H1 (cell line): ENCODE results near the gene EGLN3. TPM values are rescaled to one million over a fixed set of nuclear protein-coding genes. Genes with fewer than 3 reads are reported as not detected.

Source experiments
- CTCF ChIA-PET: fragments of 300-600 bp; sonication (Branson Sonifier 250); formaldehyde crosslinking; loops from one replicate; lab custom pipeline; 2021; ENCODE audit not compliant: partially characterized antibody; lab: Charles Lee
- POLR2A ChIA-PET: fragments of 300-600 bp; sonication (Branson Sonifier 250); formaldehyde crosslinking; loops from one replicate; lab custom pipeline; 2021; ENCODE audit warnings: inconsistent platforms; ENCODE audit not compliant: partially characterized antibody; lab: Charles Lee
- DNase-seq, 2 experiments: peaks; one replicate each; pipeline versions ENCODE4 v3.0.0 to v3.0.0-alpha.2; 2010 to 2022; ENCODE audit warnings: low spot score in 2 of 2, low read depth in 1 of 2, mixed read lengths in 1 of 2
- FAIRE-seq: peaks from 2 replicates; lab custom pipeline; 2011; peaks lifted over from hg19 to GRCh38; lab: Jason Lieb, UNC
- H2AFZ ChIP-seq: 2 replicates; pipeline ENCODE4 v1.8.1; 2012; ENCODE audit warnings: low read length, inconsistent platforms
- H2AK5ac ChIP-seq: 2 replicates; pipeline ENCODE4 v1.6.1; 2013; ENCODE audit warnings: low read depth, low read length
- H2BK120ac ChIP-seq: replicated peaks from 2 replicates; pipeline ENCODE3; 2013; ENCODE audit warnings: low read depth, low read length, inconsistent platforms
- H2BK12ac ChIP-seq: 2 replicates; pipeline ENCODE4 v1.6.1; 2013; ENCODE audit warnings: low read depth, low read length
- H2BK15ac ChIP-seq: 2 replicates; pipeline ENCODE4 v1.6.1; 2013; ENCODE audit warnings: low read length
- H2BK20ac ChIP-seq: 2 replicates; pipeline ENCODE4 v1.6.1; 2013; ENCODE audit warnings: low read length
- H2BK5ac ChIP-seq: 2 replicates; pipeline ENCODE4 v1.6.1; 2013; ENCODE audit warnings: low read depth, low read length
- H3K14ac ChIP-seq: 2 replicates; pipeline ENCODE4 v1.6.1; 2013; ENCODE audit warnings: inconsistent platforms; ENCODE audit not compliant: insufficient read length
- H3K18ac ChIP-seq: 2 replicates; pipeline ENCODE4 v1.6.1; 2013; ENCODE audit warnings: low read length; ENCODE audit errors: extremely low read depth
- H3K23ac ChIP-seq: 2 replicates; pipeline ENCODE4 v1.6.1; 2013; ENCODE audit warnings: inconsistent platforms; ENCODE audit not compliant: insufficient read length
- H3K23me2 ChIP-seq: 2 replicates; pipeline ENCODE4 v1.6.1; 2013; ENCODE audit warnings: low read depth, low read length
- H3K27ac ChIP-seq: 2 replicates; pipeline ENCODE4 v1.6.1; 2011; ENCODE audit warnings: low read depth, low read length, inconsistent platforms
- H3K27me3 ChIP-seq, 4 experiments: replicated peaks in 1 of 4; 1 replicate in 1 of 4; 2 replicates in 3 of 4; pipeline versions ENCODE4 v1.6.1 to v1.8.1; 2011 to 2013; ENCODE audit warnings: low read length in 3 of 4, mild to moderate bottlenecking in 3 of 4, inconsistent platforms in 2 of 4, mixed read lengths in 2 of 4, moderate library complexity in 1 of 4; ENCODE audit not compliant: control insufficient read depth in 3 of 4, insufficient read depth in 3 of 4; ENCODE audit errors: extremely low read depth in 1 of 4
- H3K36me3 ChIP-seq, 4 experiments: 2 replicates each; pipeline versions ENCODE4 v1.6.1 to v1.8.1; 2011 to 2013; ENCODE audit warnings: mild to moderate bottlenecking in 4 of 4, low read length in 3 of 4, moderate library complexity in 2 of 4, control low read depth in 1 of 4, inconsistent platforms in 1 of 4; ENCODE audit not compliant: insufficient read depth in 4 of 4, control insufficient read depth in 2 of 4
- H3K4ac ChIP-seq: replicated peaks from 2 replicates; pipeline ENCODE3; 2013; ENCODE audit warnings: low read length, low read depth, mixed read lengths, inconsistent platforms; ENCODE audit not compliant: insufficient read length
- H3K4me1 ChIP-seq, 4 experiments: replicated peaks in 1 of 4; 1 replicate in 1 of 4; 2 replicates in 3 of 4; pipeline versions ENCODE4 v1.6.1 to v1.8.1; 2011 to 2013; ENCODE audit warnings: low read length in 3 of 4, inconsistent platforms in 2 of 4, mixed read lengths in 1 of 4; ENCODE audit not compliant: insufficient read depth in 4 of 4, control insufficient read depth in 3 of 4
- H3K4me2 ChIP-seq, 2 experiments: 2 replicates each; pipeline versions ENCODE4 v1.6.1 to v1.8.1; 2011 to 2013; ENCODE audit warnings: low read depth in 2 of 2, low read length in 2 of 2, control low read depth in 1 of 2, inconsistent platforms in 1 of 2, mild to moderate bottlenecking in 1 of 2; ENCODE audit not compliant: insufficient read depth in 1 of 2
- H3K4me3 ChIP-seq, 4 experiments: fragments of 200-600, 300-600 bp in 1 of 4; sonication (generic), shearing (Covaris generic), sonication (Bioruptor Twin) in 1 of 4; 2 replicates each; pipeline versions ENCODE4 v1.5.1 to v1.8.1; 2011 to 2016; ENCODE audit warnings: low read length in 4 of 4, low read depth in 3 of 4, control low read depth in 2 of 4, inconsistent platforms in 2 of 4, mild to moderate bottlenecking in 2 of 4, mixed read lengths in 1 of 4, moderate library complexity in 1 of 4; ENCODE audit not compliant: insufficient read depth in 2 of 4; ENCODE audit errors: extremely low read depth in 1 of 4
- H3K56ac ChIP-seq: replicated peaks from 2 replicates; pipeline ENCODE3; 2013; ENCODE audit warnings: low read depth, mild to moderate bottlenecking, mixed read lengths, low read length, inconsistent platforms; ENCODE audit not compliant: insufficient read length
- H3K79me1 ChIP-seq: 2 replicates; pipeline ENCODE4 v1.6.1; 2013; ENCODE audit warnings: low read depth, low read length, control low read depth
- H3K79me2 ChIP-seq, 2 experiments: 2 replicates each; pipeline versions ENCODE4 v1.6.1 to v1.8.1; 2012 to 2013; ENCODE audit warnings: low read length in 2 of 2, mild to moderate bottlenecking in 2 of 2, inconsistent platforms in 1 of 2; ENCODE audit not compliant: insufficient read depth in 2 of 2, control insufficient read depth in 1 of 2
- H3K9ac ChIP-seq, 4 experiments: replicated peaks in 1 of 4; 1 replicate in 1 of 4; 2 replicates in 3 of 4; pipeline versions ENCODE4 v1.6.1 to v1.8.1; 2011 to 2013; ENCODE audit warnings: low read depth in 3 of 4, low read length in 3 of 4, control low read depth in 2 of 4, mild to moderate bottlenecking in 2 of 4, moderate library complexity in 2 of 4, inconsistent platforms in 1 of 4; ENCODE audit errors: extremely low read depth in 1 of 4
- H3K9me3 ChIP-seq, 2 experiments: 2 replicates each; pipeline versions ENCODE4 v1.6.1 to v1.8.1; 2012 to 2013; ENCODE audit warnings: mild to moderate bottlenecking in 2 of 2, moderate library complexity in 2 of 2, control low read depth in 1 of 2, inconsistent platforms in 1 of 2, low read depth in 1 of 2, low read length in 1 of 2, mixed read lengths in 1 of 2; ENCODE audit not compliant: insufficient read depth in 2 of 2
- H4K20me1 ChIP-seq, 2 experiments: replicated peaks in 1 of 2; 2 replicates each; pipeline versions ENCODE3 to v1.8.1; 2011 to 2013; ENCODE audit warnings: inconsistent platforms in 2 of 2, low read length in 2 of 2, mild to moderate bottlenecking in 1 of 2; ENCODE audit not compliant: insufficient read depth in 2 of 2, control insufficient read depth in 1 of 2
- H4K5ac ChIP-seq: 2 replicates; pipeline ENCODE4 v1.6.1; 2013; ENCODE audit warnings: low read length, low read depth, mixed read lengths, inconsistent platforms; ENCODE audit not compliant: insufficient read length
- H4K8ac ChIP-seq: 2 replicates; pipeline ENCODE4 v1.8.0; 2013; ENCODE audit warnings: mild to moderate bottlenecking, moderate library complexity, low read length, inconsistent platforms; ENCODE audit not compliant: insufficient read depth; ENCODE audit errors: extremely low read depth
- H4K91ac ChIP-seq: replicated peaks from 2 replicates; pipeline ENCODE3; 2013; ENCODE audit warnings: low read length, mixed read lengths, inconsistent platforms; ENCODE audit not compliant: insufficient read length
- BCL11A ChIP-seq, 2 experiments: IDR thresholded peaks; one replicate each; pipeline ENCODE4 v1.6.1; 2011; ENCODE audit warnings: low read depth in 2 of 2, low read length in 2 of 2, mild to moderate bottlenecking in 2 of 2
- FOSL1 ChIP-seq: IDR thresholded peaks from 2 replicates; pipeline ENCODE4 v1.6.1; 2011; ENCODE audit warnings: mild to moderate bottlenecking, low read depth, low read length, moderate library complexity; ENCODE audit not compliant: insufficient read depth
- WGBS, 2 experiments: shearing (Covaris generic) in 1 of 2; methylation state at CpG; one replicate each; pipeline versions ENCODE4 v1.1.6 to v1.1.7; 2013 to 2015; ENCODE audit warnings: low lambda C conversion rate in 2 of 2, mixed read lengths in 2 of 2, inconsistent platforms in 1 of 2, low coverage in 1 of 2, missing lambda C conversion rate in 1 of 2; ENCODE audit not compliant: insufficient replicate concordance in 2 of 2, insufficient coverage in 1 of 2, insufficient read length in 1 of 2; ENCODE audit errors: extremely low coverage in 1 of 2, missing lambda C conversion rate in 1 of 2; 5-methylcytosine and 5-hydroxymethylcytosine counted together
- polyA plus RNA-seq, 7 experiments: library from polyadenylated mRNA; depleted of rRNA in 3 of 7; stranded (reverse) in 5 of 7; unstranded in 2 of 7; fragments of >200 nt in 5 of 7; fragments of 200-250 nt in 2 of 7; gene quantifications; 1 replicate in 5 of 7; 2 replicates in 1 of 7; 4 replicates in 1 of 7; pipeline versions ENCODE4 v1.2.1 to v1.2.3, GENCODE V29; 2011 to 2013; ENCODE audit warnings: missing spikeins in 2 of 7, mixed read lengths in 2 of 7
- total RNA-seq: library from RNA; stranded (reverse); fragmentation: NEBNext Ultra II Directional; extraction: Animal tissue kit (Norgen Biotek cat#: 25700); gene quantifications from 2 replicates; pipeline ENCODE4 v1.2.1, GENCODE V29; 2021

Gene EGLN3
- total and polyA plus RNA-seq, 2 of the 8 experiments (the other 6 are each of a cell fraction or from before 2014, with no cell fraction given), result 10.6 to 27.3 TPM

DNA sequence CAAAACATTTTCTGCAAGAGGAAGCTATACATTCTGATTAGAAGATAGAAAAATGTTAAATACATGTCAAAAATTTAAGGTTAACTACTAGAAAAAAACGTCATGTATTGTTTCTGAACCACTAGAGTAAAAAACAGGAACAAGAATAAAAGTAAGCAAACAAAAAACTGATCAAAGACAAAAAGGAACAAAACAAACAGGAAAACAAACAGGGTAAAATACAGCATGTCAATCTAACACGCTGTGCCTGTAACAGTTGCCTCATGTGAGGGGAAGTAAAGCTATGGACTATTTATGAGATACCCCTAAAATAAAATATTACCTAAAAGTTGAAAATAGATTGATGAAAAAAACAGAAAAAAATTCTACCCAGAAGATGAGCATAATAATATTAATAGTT lies 43.9 kb downstream of the EGLN3 start:
- no peak overlapping the region for H4K8ac ChIP-seq
- no peak overlapping the region for H3K4ac ChIP-seq
- no peaks in the 10 kb centered on the region; a peak in 1 of 4 replicates for H3K9me3 ChIP-seq
- H3K14ac ChIP-seq, result no peak overlapping the region
- no peak overlapping the region for H2BK12ac ChIP-seq
- no peaks in the 10 kb centered on the region for H4K20me1 ChIP-seq
- H3K9ac ChIP-seq, result no peak overlapping the region
- H2BK15ac ChIP-seq, result no peak overlapping the region
- no peak overlapping the region for H2BK120ac ChIP-seq
- H3K4me3 ChIP-seq, result no peak overlapping the region
- no peak overlapping the region for H3K4me2 ChIP-seq
- whole genome bisulfite sequencing, 2 experiments, result 78% methylated on average over 2 of the region's 2 CpGs; no CpG with 5 or more reads in 1 of the 2 experiments
- ChIA-PET POLR2A (no interaction called here), CTCF (interaction anchor here (2.1 to 4.8 kb wide), 5 partner anchors 11 to 191 kb away, joined by 11 to 42 read pairs (median 20); no protein-coding TSS in a partner anchor)
- H3K36me3 ChIP-seq, result no peaks in the 10 kb centered on the region
- no peak overlapping the region for H3K27ac ChIP-seq
- H3K4me1 ChIP-seq, result no peaks in the 10 kb centered on the region; a peak in 1 of 7 replicates
- no peak overlapping the region for H3K56ac ChIP-seq
- H2BK20ac ChIP-seq, result no peak overlapping the region
- TF ChIP-seq FOSL1 (no peak), BCL11A (IDR thresholded peaks at IDR 0.05; ENCODE audit: low read depth in 2 of 2, low read length in 2 of 2) (no peak)
- no peak for DNase-seq
- H4K91ac ChIP-seq, result no peak overlapping the region
- no peak overlapping the region for H2BK5ac ChIP-seq
- no peak overlapping the region for H3K23ac ChIP-seq
- H3K79me1 ChIP-seq, result no peaks in the 10 kb centered on the region
- no peak overlapping the region for H3K18ac ChIP-seq
- no peak for FAIRE-seq
- H3K79me2 ChIP-seq, result no peaks in the 10 kb centered on the region
- no peak overlapping the region for H4K5ac ChIP-seq
- no peaks in the 10 kb centered on the region for H3K27me3 ChIP-seq
- H2AFZ ChIP-seq, result no peak overlapping the region
- no peak overlapping the region for H2AK5ac ChIP-seq
- no peaks in the 10 kb centered on the region for H3K23me2 ChIP-seq
